Measurements from ENCODE around the gene NEK11. TPM values are rescaled to one million over a fixed set of nuclear protein-coding genes. Genes with fewer than 3 reads are reported as not detected.

NEK11 gene, protein sequence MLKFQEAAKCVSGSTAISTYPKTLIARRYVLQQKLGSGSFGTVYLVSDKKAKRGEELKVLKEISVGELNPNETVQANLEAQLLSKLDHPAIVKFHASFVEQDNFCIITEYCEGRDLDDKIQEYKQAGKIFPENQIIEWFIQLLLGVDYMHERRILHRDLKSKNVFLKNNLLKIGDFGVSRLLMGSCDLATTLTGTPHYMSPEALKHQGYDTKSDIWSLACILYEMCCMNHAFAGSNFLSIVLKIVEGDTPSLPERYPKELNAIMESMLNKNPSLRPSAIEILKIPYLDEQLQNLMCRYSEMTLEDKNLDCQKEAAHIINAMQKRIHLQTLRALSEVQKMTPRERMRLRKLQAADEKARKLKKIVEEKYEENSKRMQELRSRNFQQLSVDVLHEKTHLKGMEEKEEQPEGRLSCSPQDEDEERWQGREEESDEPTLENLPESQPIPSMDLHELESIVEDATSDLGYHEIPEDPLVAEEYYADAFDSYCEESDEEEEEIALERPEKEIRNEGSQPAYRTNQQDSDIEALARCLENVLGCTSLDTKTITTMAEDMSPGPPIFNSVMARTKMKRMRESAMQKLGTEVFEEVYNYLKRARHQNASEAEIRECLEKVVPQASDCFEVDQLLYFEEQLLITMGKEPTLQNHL
- total RNA-seq (2011; cell fraction: chromatin; rRNA removed; ENCODE audit: low replicate concordance) = 1.3 and 3.1 TPM in 2 replicates
- total RNA-seq (2011; cell fraction: nucleolus; rRNA removed) = 0.67 and 1.1 TPM in 2 replicates
- 2.6 and 4.4 TPM in 2 replicates for total RNA-seq (2011; cell fraction: nucleoplasm; rRNA removed)
- total RNA-seq (2014; rRNA removed) = 0.69 and 1.0 TPM in 2 replicates
- 0.87 and 0.99 TPM in 2 replicates for total RNA-seq (2014; rRNA removed; fragmentation: Illumina TruSeq; extraction: Trizol)
- 1.3 and 1.5 TPM in 2 replicates for total RNA-seq (2015; rRNA removed; fragmentation: Illumina TruSeq; extraction: Trizol)
- 1.1 and 1.2 TPM in 2 replicates for total RNA-seq (2021)
- polyA plus RNA-seq (2011; rRNA removed) = 0.68 and 0.99 TPM in 2 replicates
- polyA plus RNA-seq (2011; cell fraction: cytosol; rRNA removed) = 0.21 and 0.25 TPM in 2 replicates
- polyA plus RNA-seq (2011; cell fraction: nucleus; rRNA removed) = 0.74 TPM in 2 replicates
- 0.78 and 1.0 TPM in 2 replicates for polyA plus RNA-seq (2012)
- polyA plus RNA-seq (2014; fragmentation: Illumina TruSeq; extraction: Trizol) = 0.62 and 0.85 TPM in 2 replicates
- polyA plus RNA-seq (2014; fragmentation: Nextera tagmentation; extraction: Ambion mirVana) = under 1 TPM; 0.28 to 0.63 TPM
- 0.59 and 1.2 TPM in 2 replicates for polyA plus RNA-seq (2014; rRNA removed)
- 0.84 and 2.2 TPM in 2 replicates for polyA minus RNA-seq (2011; rRNA and poly(A)+ RNA removed)
- polyA minus RNA-seq (2011; cell fraction: cytosol; rRNA and poly(A)+ RNA removed) = not detected in 2 replicates
- polyA minus RNA-seq (2011; cell fraction: nucleus; rRNA and poly(A)+ RNA removed) = 1.00 and 1.8 TPM in 2 replicates
- percentile 31 among the genes with signal in this experiment for Bru-seq, nascent RNA
- BruChase-seq, experiment 1, labeled RNA remaining after a 2-hour chase = percentile 43 among the genes with signal in this experiment
- percentile 40 among the genes with signal in this experiment for BruChase-seq, experiment 2, labeled RNA remaining after a 6-hour chase
- long read RNA-seq, experiment 1, partial matches to known transcripts = 0 of 2 reads
- long read RNA-seq, experiment 1, other reads (novel, unspliced or antisense) = 2 of 2 reads
- long read RNA-seq, experiment 2 = 0 reads
- long read RNA-seq, experiment 3, partial matches to known transcripts = 0 of 1 reads
- long read RNA-seq, experiment 3, other reads (novel, unspliced or antisense) = 1 of 1 reads

DNA sequence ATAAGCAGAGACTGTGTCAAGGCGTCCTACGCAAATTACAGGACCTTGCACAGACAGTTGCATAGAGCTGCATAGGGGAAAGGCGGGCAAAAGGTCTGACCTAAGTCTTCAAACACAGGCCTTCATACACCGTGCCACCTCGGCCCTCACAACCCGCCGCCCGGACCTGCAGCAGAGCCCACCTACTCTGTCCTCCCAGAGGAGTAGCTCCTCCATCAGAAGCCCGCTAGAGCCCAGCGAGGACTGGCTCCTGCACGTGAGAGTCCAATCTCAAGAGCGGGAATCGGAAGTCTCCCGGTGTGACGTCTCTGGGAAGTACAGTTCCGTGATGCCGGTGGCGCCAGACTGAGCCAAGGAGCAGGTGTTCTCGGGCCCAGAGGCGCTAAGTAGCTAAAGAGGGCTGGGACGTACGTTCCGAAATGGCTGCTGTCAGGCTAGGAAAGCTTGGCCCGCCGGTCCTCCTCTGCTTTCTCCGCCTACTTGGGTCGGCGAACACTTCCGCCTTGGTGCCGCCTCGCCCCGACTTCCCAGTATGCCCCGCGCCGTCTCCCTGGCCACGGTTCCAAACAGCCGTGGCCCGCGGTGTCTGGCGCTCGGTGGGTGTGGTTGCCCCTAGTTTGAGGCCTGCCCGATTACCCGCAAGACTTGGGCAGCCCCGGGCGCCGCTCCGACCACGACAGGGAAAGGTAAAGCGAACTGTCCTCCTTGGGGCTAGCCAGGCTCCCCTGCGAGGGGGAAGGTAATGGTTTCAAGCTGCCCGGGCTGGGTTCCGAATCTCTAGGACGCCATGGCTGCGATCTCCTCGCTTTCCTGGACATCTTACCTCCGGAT, at the start of gene NEK11, which contains the start of gene ASTE1:
Gene NEK11, plus strand, starts transcription at position 557 of the 831 bp plus-strand sequence. CDS start 2,832 bp downstream, outside the sequence.
Gene ASTE1, minus strand, starts transcription at position 505 of the 831 bp plus-strand sequence. CDS start 1,519 bp downstream, outside the sequence.
- Histone ChIP-seq H3K27me3 (ENCODE audit: control insufficient read depth in 2 of 2, insufficient read depth in 2 of 2, low read length in 2 of 2) (no peaks in the 10 kb centered on the region), H2AFZ (ENCODE audit: low read depth, low read length) (peak within 1 kb of the TSS; percentile 95), H3K4me2 (ENCODE audit: insufficient read depth, low read length) (peak within 1 kb of the TSS; percentile 87), H3K4me3 (peak within 1 kb of the TSS; percentile 55), H3K9me1 (ENCODE audit: control insufficient read depth, insufficient read depth, low read length) (no peaks in the 10 kb centered on the region), H3K27ac (ENCODE audit: extremely low read depth, low read depth, low read length) (peak within 1 kb of the TSS; percentile 76), H3K9me3 (replicated peaks; ENCODE audit: control insufficient read depth, insufficient read depth, low read depth, low read length) (no peaks in the 10 kb centered on the region), H3K36me3 (ENCODE audit: control insufficient read depth, insufficient read depth, low read length) (peaks cover 18% of the 10 kb centered on the region; the same call in 2 of the 3 replicates), H3K9ac (ENCODE audit: insufficient read depth in 1 of 2, low read depth in 2 of 2, low read length in 2 of 2) (peak within 1 kb of the TSS; percentile 78 to 93), H3K79me2 (ENCODE audit: control insufficient read depth, insufficient read depth, low read length) (peaks cover 3% of the 10 kb centered on the region; the same call in 1 of the 3 replicates), H4K20me1 (replicated peaks; ENCODE audit: control insufficient read depth, insufficient read depth, low read length) (no peaks in the 10 kb centered on the region), H3K4me1 (replicated peaks in 1 of 2; ENCODE audit: control insufficient read depth in 2 of 2, insufficient read depth in 2 of 2, low read length in 2 of 2) (peaks cover 4 to 6% of the 10 kb centered on the region in 2 experiments; a peak in 3 of 5 replicates)
- peak; percentile 72 to 86 (median 76) for DNase-seq (ENCODE audit: extremely low read depth in 1 of 4, low spot score in 3 of 4)
- peak; percentile 98 for ATAC-seq
- BruUV-seq (replicated peaks) = TSS peak; percentile 73
- peak; percentile 85 for FAIRE-seq
- ChIA-PET POLR2A (interaction anchor here (0.6 to 1.3 kb wide), 5 partner anchors 10 to 25 kb away, joined by 3 read pairs; no protein-coding TSS in a partner anchor), CTCF (ENCODE audit: low intra/inter-chr PET ratio) (no interaction called here)
- in situ Hi-C loops (cut with MboI) = loop anchor here (25.0 kb wide), 2 partner anchors 461 to 986 kb away; no protein-coding TSS in a partner anchor
- intact Hi-C loops (cut with micrococcal nuclease) = loop anchor here (10.0 kb wide), 3 partner anchors 132 to 332 kb away; partner anchors contain the start of genes ATP2C1 and PIK3R4
- 1% methylated on average over 24 of the region's 56 CpGs for WGBS (ENCODE audit: insufficient coverage, low coverage, missing lambda C conversion rate)
- TF ChIP-seq COPS2 (conservative IDR thresholded peaks at IDR 0.05) (no peak), ZNF134 (CRISPR knock-in tag; conservative IDR thresholded peaks at IDR 0.05) (no peak), CCAR2 (IDR thresholded peaks at IDR 0.05; ENCODE audit: low read depth, low read length) (no peak), ZFP1 (CRISPR knock-in tag; IDR thresholded peaks at IDR 0.05) (no peak), THRAP3 (IDR thresholded peaks at IDR 0.05; ENCODE audit: borderline replicate concordance) (no peak), TCFL5 (CRISPR knock-in tag; conservative IDR thresholded peaks at IDR 0.05) (no peak), PYGO2 (tag; IDR thresholded peaks at IDR 0.05) (no peak), ILF3 (IDR thresholded peaks at IDR 0.05; ENCODE audit: borderline replicate concordance) (no peak)
- TF ChIP-seq, protein P1, sequence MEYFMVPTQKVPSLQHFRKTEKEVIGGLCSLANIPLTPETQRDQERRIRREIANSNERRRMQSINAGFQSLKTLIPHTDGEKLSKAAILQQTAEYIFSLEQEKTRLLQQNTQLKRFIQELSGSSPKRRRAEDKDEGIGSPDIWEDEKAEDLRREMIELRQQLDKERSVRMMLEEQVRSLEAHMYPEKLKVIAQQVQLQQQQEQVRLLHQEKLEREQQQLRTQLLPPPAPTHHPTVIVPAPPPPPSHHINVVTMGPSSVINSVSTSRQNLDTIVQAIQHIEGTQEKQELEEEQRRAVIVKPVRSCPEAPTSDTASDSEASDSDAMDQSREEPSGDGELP (CRISPR knock-in tag; IDR thresholded peaks at IDR 0.05; ENCODE audit: borderline replicate concordance) = peak; percentile 63; the same call in 1 of the 2 replicates
- TF ChIP-seq, protein P2, sequence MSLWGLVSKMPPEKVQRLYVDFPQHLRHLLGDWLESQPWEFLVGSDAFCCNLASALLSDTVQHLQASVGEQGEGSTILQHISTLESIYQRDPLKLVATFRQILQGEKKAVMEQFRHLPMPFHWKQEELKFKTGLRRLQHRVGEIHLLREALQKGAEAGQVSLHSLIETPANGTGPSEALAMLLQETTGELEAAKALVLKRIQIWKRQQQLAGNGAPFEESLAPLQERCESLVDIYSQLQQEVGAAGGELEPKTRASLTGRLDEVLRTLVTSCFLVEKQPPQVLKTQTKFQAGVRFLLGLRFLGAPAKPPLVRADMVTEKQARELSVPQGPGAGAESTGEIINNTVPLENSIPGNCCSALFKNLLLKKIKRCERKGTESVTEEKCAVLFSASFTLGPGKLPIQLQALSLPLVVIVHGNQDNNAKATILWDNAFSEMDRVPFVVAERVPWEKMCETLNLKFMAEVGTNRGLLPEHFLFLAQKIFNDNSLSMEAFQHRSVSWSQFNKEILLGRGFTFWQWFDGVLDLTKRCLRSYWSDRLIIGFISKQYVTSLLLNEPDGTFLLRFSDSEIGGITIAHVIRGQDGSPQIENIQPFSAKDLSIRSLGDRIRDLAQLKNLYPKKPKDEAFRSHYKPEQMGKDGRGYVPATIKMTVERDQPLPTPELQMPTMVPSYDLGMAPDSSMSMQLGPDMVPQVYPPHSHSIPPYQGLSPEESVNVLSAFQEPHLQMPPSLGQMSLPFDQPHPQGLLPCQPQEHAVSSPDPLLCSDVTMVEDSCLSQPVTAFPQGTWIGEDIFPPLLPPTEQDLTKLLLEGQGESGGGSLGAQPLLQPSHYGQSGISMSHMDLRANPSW (CRISPR knock-in tag; IDR thresholded peaks at IDR 0.05) = no peak
